AG09319 (cell line): ENCODE results near the gene C5.

Experiments used
- DNase-seq: peaks from one replicate; pipeline ENCODE4 v3.0.0-alpha.2; 2010; ENCODE audit warnings: low read depth; ENCODE audit errors: extremely low read depth
- TF ChIP-seq, protein P1 (sequence below): IDR thresholded peaks from 2 replicates; pipeline ENCODE4 v1.5.1; 2011; ENCODE audit warnings: low read depth, mild to moderate bottlenecking, inconsistent platforms, low read length, moderate library complexity

The C5 gene

DNA sequence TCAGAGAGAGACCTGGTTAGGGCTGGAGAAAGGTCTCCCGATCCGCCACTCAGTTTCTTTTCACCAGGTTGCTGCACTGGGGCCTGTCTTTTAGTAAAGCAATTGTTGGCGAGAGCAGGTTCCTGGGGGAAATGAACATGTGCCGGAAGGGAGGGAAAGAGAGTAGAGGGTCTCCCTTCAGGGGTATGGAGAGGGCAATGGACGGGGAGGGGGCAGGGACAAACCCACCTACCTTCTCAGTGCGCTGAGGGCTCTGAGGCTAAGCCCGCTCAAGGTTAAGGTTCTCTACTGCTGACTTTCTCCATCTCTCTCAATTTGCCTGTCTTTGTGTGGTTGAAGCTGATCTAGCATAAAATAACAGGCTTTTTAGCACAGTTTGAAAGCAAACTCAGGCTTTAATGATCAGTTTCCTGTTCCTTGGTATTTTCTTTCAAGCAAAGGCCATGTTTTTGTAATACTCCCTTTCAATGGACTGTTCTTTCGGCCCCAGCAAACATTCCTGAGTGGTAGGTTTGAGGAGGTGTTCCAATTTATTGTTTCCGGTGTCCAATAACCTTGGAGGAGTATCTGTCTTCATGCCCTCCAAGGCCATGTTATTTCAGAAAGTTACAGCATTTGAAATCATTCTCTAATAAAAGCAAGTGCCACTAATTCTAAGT, 98.0 kb downstream of the C5 start:
- TF ChIP-seq, protein P1, sequence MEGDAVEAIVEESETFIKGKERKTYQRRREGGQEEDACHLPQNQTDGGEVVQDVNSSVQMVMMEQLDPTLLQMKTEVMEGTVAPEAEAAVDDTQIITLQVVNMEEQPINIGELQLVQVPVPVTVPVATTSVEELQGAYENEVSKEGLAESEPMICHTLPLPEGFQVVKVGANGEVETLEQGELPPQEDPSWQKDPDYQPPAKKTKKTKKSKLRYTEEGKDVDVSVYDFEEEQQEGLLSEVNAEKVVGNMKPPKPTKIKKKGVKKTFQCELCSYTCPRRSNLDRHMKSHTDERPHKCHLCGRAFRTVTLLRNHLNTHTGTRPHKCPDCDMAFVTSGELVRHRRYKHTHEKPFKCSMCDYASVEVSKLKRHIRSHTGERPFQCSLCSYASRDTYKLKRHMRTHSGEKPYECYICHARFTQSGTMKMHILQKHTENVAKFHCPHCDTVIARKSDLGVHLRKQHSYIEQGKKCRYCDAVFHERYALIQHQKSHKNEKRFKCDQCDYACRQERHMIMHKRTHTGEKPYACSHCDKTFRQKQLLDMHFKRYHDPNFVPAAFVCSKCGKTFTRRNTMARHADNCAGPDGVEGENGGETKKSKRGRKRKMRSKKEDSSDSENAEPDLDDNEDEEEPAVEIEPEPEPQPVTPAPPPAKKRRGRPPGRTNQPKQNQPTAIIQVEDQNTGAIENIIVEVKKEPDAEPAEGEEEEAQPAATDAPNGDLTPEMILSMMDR, result no peak
- DNase-seq, result no peak

DNA sequence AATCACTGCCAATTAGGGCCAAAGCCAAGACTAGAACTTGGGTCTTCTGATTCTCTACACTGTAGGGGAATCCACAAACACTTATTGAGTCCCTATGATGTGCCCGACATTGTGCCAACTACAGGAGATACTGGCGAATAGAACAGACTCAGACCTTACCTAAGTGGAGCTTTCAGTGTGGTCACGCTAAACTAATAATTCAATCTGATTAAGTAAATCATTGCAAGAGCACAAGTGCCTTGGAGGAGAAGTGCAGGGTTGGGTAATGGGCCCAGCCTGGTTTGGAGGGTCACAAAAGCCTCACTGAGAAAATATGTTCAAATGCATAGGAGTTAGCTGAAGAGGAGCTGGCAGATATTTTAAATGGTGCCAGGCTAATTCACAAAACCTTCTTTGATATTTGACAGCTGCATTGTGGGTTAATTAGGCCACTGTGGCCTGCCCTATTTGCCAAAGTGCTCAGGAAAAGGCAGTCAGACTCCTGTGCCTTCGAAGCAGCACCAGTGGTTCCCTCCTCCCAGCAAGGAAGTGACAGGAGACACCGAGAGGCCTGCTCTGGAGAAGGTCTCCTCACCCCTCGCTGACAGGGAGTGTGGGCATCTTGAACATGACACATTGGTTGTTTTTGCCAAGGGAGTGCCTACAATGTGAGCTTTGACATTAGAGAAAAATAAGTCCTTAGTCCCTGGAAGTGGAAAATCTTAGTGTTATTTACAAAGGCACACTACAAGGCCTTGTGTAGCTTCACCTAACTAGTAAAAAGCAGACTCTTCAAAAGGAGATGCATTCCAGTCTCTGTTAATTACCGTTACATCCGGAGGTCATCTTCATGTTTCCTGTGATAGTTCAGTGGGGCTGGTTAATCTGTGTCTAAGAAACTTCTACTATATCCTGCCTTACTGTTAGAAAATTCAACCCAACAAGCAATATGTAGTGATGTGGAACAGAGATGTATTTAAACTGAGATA, 99.4 kb downstream of the C5 start:
- TF ChIP-seq, protein P1, result no peak
- no peak for DNase-seq

DNA sequence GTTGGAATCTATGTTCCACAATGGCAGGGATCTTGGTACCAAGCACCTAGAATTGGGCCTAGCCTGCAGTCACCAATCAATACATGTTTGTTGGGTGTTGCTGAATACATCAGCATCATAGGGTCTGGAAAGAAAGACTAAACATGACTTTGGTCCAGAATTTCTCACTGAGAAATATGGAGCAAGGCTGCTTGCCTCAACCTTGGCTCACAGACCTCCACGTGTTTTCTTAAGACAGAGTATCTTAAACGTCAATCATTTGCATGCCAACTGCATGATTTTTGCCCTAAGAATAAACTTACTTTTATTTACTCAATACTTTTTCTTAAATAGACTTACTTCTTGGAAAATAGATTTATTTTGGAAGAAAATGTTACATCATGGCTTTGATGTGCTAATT, 100.8 kb downstream of the C5 start:
- TF ChIP-seq, protein P1, result no peak
- no peak for DNase-seq

DNA sequence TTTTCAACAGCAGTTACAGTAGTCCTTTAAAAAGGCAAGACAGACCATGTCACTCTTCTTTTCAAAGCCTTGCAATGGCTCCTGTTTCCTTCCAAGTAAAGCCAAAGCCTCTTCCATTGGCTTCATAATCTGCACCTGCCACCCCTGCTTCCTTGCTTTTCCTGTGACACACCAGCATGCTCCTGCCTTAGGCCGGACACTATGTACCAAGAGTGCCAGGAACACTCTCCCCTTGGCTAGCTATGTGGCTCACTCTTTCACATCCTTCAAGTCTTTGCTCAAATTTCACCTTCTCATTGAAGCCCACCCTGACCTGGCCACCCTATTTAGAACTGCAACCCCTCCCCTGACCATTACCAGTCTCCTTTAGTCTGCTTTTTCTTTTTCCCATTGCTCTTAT, 101.3 kb downstream of the C5 start:
- no peak for DNase-seq

DNA sequence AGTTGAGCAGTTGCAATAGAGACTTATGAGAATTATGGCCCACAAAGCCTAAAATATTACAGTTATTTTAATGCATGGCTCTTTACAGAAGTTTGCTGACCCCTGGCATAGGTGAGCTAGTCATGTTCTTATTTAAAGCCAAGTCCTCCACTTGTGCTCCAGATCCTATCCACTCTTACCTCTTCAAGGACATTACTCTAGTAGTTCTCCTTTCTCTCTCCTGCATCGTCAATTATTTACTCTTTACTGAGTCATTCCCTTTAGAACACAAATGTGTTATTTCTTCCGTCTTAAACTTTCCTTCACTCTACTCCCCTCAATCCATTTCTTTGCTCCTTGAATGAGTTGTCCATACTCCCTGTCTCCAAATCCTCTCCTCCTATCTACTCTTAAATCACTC, 102.9 kb downstream of the C5 start:
- no peak for DNase-seq
- TF ChIP-seq, protein P1, result no peak

More for the DNA sequence above, 101.3 kb downstream of the C5 start:
- TF ChIP-seq, protein P1, result no peak

DNA sequence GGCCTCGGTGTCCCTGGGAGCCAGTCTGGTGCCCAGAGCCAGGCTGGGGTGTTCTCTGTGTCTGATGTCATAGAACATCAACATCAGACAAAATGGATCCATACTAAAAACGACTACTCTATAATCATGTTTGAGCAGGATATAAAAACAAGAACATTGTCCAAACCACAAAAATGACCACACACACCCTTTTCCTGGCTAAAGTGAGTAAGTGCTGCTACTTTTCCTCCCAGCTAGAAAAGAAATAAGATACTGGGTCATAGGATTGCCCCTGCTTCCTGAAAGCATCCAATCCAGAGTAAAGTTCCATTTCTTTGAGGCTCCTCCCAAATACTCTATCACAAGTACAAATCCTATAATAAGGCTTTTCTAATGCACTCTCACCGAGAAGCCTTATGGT, 103.8 kb downstream of the C5 start:
- no peak for DNase-seq
- TF ChIP-seq, protein P1, result no peak

DNA sequence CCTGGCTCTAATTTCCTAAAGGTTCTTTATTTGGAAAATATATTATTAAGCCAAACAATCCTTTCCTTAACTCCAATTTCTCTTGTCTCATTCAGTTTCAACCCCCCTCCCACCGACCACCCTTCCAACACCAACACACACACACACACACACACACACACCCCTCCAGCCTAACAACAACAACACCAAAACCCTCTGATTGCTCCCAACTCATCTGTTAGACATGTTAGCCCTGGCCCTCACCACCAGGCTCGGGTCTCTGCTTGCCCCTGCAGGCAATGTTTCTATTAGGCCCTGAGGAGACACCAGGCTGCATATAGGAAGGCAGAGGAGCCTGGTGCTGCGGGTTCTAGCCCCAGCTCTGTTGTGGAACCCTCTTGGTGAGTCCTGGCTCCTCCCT, 105.1 kb downstream of the C5 start:
- TF ChIP-seq, protein P1, result no peak
- no peak for DNase-seq
